Measurements from ENCODE around the gene OR4D6. TPM values are rescaled to one million over a fixed set of nuclear protein-coding genes. Genes with fewer than 3 reads are reported as not detected.

OR4D6 gene
- total and polyA plus RNA-seq, 2 experiments from 2014 or later: not detected

DNA sequence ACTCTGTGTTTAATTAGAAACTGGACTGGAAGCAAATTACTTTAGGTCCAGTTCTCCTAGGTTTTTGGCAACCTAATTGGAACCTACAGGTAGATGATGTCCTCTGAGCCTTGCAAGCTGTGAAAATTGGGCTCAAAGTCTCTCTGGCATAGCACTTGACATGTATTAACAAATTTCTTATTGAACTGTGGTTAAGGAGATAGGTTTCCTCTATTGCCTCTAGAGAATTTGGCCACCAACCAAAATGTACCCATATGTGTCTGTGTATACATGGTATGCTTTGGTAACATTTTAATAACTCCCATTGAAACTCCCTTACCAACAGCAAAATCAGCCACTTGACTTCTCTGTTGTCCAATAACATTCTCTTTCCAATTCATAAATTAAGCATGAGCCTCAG lies 16.3 kb downstream of the OR4D6 start, which contains the start of gene OR4D10:
TSS of gene OR4D10 (plus strand) at position 301 of the 400 bp plus-strand sequence. CDS start 4,115 bp downstream, outside the sequence.
- H3K4me3 ChIP-seq: no peak within 1 kb of the TSS
- no peak within 1 kb of the TSS for H3K9ac ChIP-seq
- in situ Hi-C loops (cut with MboI): no loop called here
- TF ChIP-seq EZH2phosphoT487 (IDR thresholded peaks at IDR 0.05; ENCODE audit: insufficient read depth, low read depth): no peak
- no peak for TF ChIP-seq EZH2 (IDR thresholded peaks at IDR 0.05; ENCODE audit: insufficient read depth, poor library complexity, severe bottlenecking)
- no peaks in the 10 kb centered on the region for H4K20me1 ChIP-seq (ENCODE audit: insufficient read depth)
- no peak within 1 kb of the TSS for H2AFZ ChIP-seq
- no peaks in the 10 kb centered on the region for H3K27me3 ChIP-seq (replicated peaks; ENCODE audit: insufficient read depth)
- no peak for DNase-seq
- no peaks in the 10 kb centered on the region for H3K9me3 ChIP-seq (ENCODE audit: low read depth)
- H3F3A ChIP-seq (ENCODE audit: insufficient read depth): no peaks in the 10 kb centered on the region
- no peaks in the 10 kb centered on the region for H3K79me2 ChIP-seq (ENCODE audit: insufficient read depth)
- no peak within 1 kb of the TSS for H3K27ac ChIP-seq
- H3K4me2 ChIP-seq (ENCODE audit: unreplicated experiment): no peak within 1 kb of the TSS
- H3K9me2 ChIP-seq (ENCODE audit: insufficient read depth): no peaks in the 10 kb centered on the region
- no peaks in the 10 kb centered on the region for H3K36me3 ChIP-seq (ENCODE audit: low read depth)
- H3K4me1 ChIP-seq (ENCODE audit: insufficient read depth): no peaks in the 10 kb centered on the region

DNA sequence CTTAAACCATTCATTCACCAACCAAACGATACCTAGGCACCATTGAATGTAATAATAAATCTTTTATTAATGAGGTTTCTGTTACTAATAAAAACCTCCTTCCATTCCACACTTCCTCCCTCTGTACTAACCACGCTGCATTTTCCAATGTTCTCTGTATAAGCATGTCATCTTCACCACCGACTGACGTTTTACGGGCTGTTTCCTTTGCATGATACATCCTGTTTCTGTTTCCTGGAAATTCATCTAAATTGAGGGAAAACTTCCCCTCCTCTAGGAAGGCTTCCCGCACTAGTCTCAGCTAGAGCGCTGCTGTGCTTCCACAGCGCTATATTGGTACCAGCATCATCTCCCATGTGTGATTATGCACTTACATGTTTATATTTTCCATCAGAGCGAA lies 18.4 kb downstream of the OR4D6 start:
- no peak for TF ChIP-seq EZH2phosphoT487 (IDR thresholded peaks at IDR 0.05; ENCODE audit: insufficient read depth, low read depth)
- no peak for TF ChIP-seq EZH2 (IDR thresholded peaks at IDR 0.05; ENCODE audit: insufficient read depth, poor library complexity, severe bottlenecking)
- no peak overlapping the region for H3K9ac ChIP-seq
- no peaks in the 10 kb centered on the region for H3F3A ChIP-seq (ENCODE audit: insufficient read depth)
- H3K4me3 ChIP-seq: no peak overlapping the region
- H2AFZ ChIP-seq: no peak overlapping the region
- H3K4me1 ChIP-seq (ENCODE audit: insufficient read depth): no peaks in the 10 kb centered on the region
- 31 to 36% methylated on average over 9 of the region's 9 CpGs for WGBS, 2 experiments (ENCODE audit: low coverage in 1 of 2, low lambda C conversion rate in 2 of 2, missing lambda C conversion rate in 2 of 2)
- in situ Hi-C loops (cut with MboI): no loop called here
- no peaks in the 10 kb centered on the region for H4K20me1 ChIP-seq (ENCODE audit: insufficient read depth)
- no peaks in the 10 kb centered on the region for H3K27me3 ChIP-seq (replicated peaks; ENCODE audit: insufficient read depth)
- no peak for DNase-seq
- no peaks in the 10 kb centered on the region for H3K9me2 ChIP-seq (ENCODE audit: insufficient read depth)
- H3K27ac ChIP-seq: no peak overlapping the region
- no peak overlapping the region for H3K4me2 ChIP-seq (ENCODE audit: unreplicated experiment)
- H3K36me3 ChIP-seq (ENCODE audit: low read depth): no peaks in the 10 kb centered on the region
- H3K9me3 ChIP-seq (ENCODE audit: low read depth): no peaks in the 10 kb centered on the region
- H3K79me2 ChIP-seq (ENCODE audit: insufficient read depth): no peaks in the 10 kb centered on the region

DNA sequence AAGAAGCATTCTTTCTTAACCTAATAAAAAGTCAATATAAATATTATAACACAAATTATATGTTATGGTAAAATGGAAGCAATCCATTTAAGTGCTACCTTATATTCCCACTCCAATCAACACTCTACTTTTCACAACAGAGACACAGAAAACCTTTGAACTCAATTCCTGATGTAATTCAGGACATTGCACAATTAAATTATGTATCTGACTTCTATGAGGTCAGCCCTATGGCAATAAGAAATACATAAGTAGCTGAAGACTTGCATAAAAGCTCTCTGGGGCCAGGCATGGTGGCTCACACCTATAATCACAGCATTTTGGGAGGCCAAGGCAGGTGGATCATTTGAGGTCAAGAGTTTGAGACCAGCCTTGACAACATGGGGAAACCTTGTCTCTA lies 23.1 kb downstream of the OR4D6 start:
- no peak overlapping the region for H3K27ac ChIP-seq
- TF ChIP-seq EZH2phosphoT487 (IDR thresholded peaks at IDR 0.05; ENCODE audit: insufficient read depth, low read depth): no peak
- TF ChIP-seq EZH2 (IDR thresholded peaks at IDR 0.05; ENCODE audit: insufficient read depth, poor library complexity, severe bottlenecking): no peak
- no peaks in the 10 kb centered on the region for H3K9me2 ChIP-seq (ENCODE audit: insufficient read depth)
- H3K27me3 ChIP-seq (replicated peaks; ENCODE audit: insufficient read depth): no peaks in the 10 kb centered on the region
- in situ Hi-C loops (cut with MboI): no loop called here
- H4K20me1 ChIP-seq (ENCODE audit: insufficient read depth): no peaks in the 10 kb centered on the region
- no peak overlapping the region for H3K9ac ChIP-seq
- H3F3A ChIP-seq (ENCODE audit: insufficient read depth): no peaks in the 10 kb centered on the region
- no peak for DNase-seq
- H3K4me2 ChIP-seq (ENCODE audit: unreplicated experiment): no peak overlapping the region
- no peaks in the 10 kb centered on the region for H3K36me3 ChIP-seq (ENCODE audit: low read depth)
- no peaks in the 10 kb centered on the region for H3K9me3 ChIP-seq (ENCODE audit: low read depth)
- H3K4me3 ChIP-seq: no peak overlapping the region
- H3K79me2 ChIP-seq (ENCODE audit: insufficient read depth): no peaks in the 10 kb centered on the region
- H3K4me1 ChIP-seq (ENCODE audit: insufficient read depth): no peaks in the 10 kb centered on the region
- H2AFZ ChIP-seq: no peak overlapping the region

DNA sequence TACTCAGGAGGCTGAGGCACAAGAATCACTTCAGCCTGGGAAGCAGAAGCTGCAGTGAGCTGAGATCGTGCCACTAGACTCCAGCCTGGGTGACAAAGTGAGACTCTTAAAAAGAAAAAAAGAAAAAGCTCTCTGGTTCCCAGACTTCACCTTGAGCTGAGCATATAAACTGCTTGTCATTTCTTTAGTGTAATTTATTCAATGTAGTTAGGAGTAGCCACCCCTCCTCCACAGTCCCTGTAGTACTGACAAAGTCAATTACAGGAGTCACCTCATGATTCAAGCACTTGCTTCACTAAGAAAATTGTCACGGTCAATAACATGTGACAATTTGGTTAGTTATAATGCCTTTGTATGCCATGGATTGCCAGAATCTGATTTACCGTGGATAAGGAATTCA lies 23.6 kb downstream of the OR4D6 start:
- H3K4me2 ChIP-seq (ENCODE audit: unreplicated experiment): no peak overlapping the region
- 16 to 23% methylated on average over 3 of the region's 3 CpGs for WGBS, 2 experiments (ENCODE audit: low coverage in 1 of 2, low lambda C conversion rate in 2 of 2, missing lambda C conversion rate in 2 of 2)
- no peak for DNase-seq
- in situ Hi-C loops (cut with MboI): no loop called here
- no peaks in the 10 kb centered on the region for H3K36me3 ChIP-seq (ENCODE audit: low read depth)
- H3K27me3 ChIP-seq (replicated peaks; ENCODE audit: insufficient read depth): no peaks in the 10 kb centered on the region
- no peak for TF ChIP-seq EZH2 (IDR thresholded peaks at IDR 0.05; ENCODE audit: insufficient read depth, poor library complexity, severe bottlenecking)
- TF ChIP-seq EZH2phosphoT487 (IDR thresholded peaks at IDR 0.05; ENCODE audit: insufficient read depth, low read depth): no peak
- no peak overlapping the region for H3K4me3 ChIP-seq
- no peak overlapping the region for H3K27ac ChIP-seq
- no peak overlapping the region for H3K9ac ChIP-seq
- no peaks in the 10 kb centered on the region for H3K9me2 ChIP-seq (ENCODE audit: insufficient read depth)
- H3K9me3 ChIP-seq (ENCODE audit: low read depth): no peaks in the 10 kb centered on the region
- no peaks in the 10 kb centered on the region for H3F3A ChIP-seq (ENCODE audit: insufficient read depth)
- no peak overlapping the region for H2AFZ ChIP-seq
- no peaks in the 10 kb centered on the region for H4K20me1 ChIP-seq (ENCODE audit: insufficient read depth)
- H3K79me2 ChIP-seq (ENCODE audit: insufficient read depth): no peaks in the 10 kb centered on the region
- H3K4me1 ChIP-seq (ENCODE audit: insufficient read depth): no peaks in the 10 kb centered on the region

DNA sequence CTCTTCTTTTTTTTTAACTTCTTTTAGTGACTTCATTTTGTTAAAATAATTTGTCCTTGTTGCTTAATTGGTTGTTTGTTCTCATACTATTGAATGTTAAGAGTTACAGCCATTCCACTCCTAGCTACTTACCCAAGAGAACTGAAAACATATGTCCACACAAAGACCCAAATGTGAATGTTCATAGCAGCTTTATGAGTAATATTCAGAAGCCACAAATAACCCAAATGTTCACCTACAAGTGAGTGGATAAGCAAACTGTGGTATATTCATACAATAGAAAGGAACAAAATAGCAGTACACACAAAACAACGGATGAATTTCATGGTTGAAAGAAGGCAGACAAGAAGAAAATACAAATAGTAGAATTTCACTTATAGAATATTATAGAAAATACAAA lies 45.2 kb downstream of the OR4D6 start:
- H3K9me2 ChIP-seq (ENCODE audit: insufficient read depth): no peaks in the 10 kb centered on the region
- H3K9ac ChIP-seq: no peak overlapping the region
- TF ChIP-seq EZH2 (IDR thresholded peaks at IDR 0.05; ENCODE audit: insufficient read depth, poor library complexity, severe bottlenecking) (no peak), EZH2phosphoT487 (IDR thresholded peaks at IDR 0.05; ENCODE audit: insufficient read depth, low read depth) (no peak)
- no peaks in the 10 kb centered on the region for H3K79me2 ChIP-seq (ENCODE audit: insufficient read depth)
- no peaks in the 10 kb centered on the region for H3K4me1 ChIP-seq (ENCODE audit: insufficient read depth)
- 0 out of 2 replicates have a peak, but pooled peaks cover 5% of the 10 kb centered on the region for H3K27me3 ChIP-seq (replicated peaks; ENCODE audit: insufficient read depth)
- no peak overlapping the region for H3K4me2 ChIP-seq (ENCODE audit: unreplicated experiment)
- no peak overlapping the region for H3K27ac ChIP-seq
- H3K36me3 ChIP-seq (ENCODE audit: low read depth): no peaks in the 10 kb centered on the region
- 20% methylated on average over 1 of the region's 1 CpG for WGBS, 2 experiments (ENCODE audit: low coverage in 1 of 2, low lambda C conversion rate in 2 of 2, missing lambda C conversion rate in 2 of 2)
- H3K4me3 ChIP-seq: no peak overlapping the region
- DNase-seq: no peak
- H4K20me1 ChIP-seq (ENCODE audit: insufficient read depth): no peaks in the 10 kb centered on the region
- no peaks in the 10 kb centered on the region for H3K9me3 ChIP-seq (ENCODE audit: low read depth)
- no peak overlapping the region for H2AFZ ChIP-seq
- H3F3A ChIP-seq (ENCODE audit: insufficient read depth): no peaks in the 10 kb centered on the region
- in situ Hi-C loops (cut with MboI): no loop called here

Data from GM23248 (cell line).